ENCODE results near the gene REXO1.

The REXO1 gene

GRCh38 chr19:1847684-1848398 lies 442 bp downstream of the REXO1 start:
- no peak for DNase-seq

DNA sequence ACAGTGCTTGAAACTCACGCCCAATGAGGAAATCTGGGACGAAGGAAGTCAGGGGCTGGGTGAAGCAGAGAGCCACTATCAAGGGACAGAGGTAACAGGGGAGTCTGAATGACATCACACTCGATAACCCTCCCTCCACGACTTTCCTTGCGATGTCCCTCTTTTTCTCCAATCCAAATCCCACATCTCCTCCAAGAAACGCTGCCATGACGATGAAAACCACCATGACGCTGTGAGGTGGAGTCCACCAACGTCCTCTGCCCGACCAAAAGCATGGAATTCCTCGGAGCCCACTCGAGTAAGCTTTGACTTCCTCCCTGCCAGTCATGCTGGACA lies 967 bp downstream of the REXO1 start:
- DNase-seq: no peak

DNA sequence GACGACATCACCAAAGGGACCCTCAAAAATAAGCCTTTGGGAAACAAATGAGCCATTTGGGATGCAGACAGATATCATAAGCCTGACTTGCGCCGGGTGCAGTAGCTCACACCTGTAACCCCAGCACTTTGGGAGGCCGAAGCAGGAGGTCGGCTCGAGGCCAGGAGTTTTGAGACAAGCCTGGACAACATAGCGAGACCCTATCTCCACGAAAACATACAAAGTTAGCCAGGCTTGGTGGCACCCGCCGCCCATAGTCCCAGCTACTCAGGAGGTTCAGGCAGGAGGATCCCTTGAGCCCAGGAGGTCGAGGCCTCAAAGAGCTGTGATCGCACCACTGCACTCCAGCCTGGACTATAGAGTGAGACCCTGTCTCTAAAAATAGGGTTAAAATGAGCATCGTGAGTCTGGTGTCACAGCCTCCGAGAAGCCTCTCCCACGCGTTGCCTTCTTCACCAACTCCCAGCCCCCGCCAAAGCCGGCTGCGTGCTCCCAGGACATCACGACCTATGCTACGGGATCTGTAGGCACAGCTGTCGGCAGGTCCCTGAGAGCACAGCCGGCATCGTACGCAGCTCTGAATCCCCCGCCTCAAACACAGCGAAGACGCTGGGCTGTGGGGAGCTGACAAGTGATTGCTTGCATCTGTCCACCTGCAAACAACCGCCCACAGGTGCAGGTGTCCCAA lies 1.6 kb downstream of the REXO1 start:
- DNase-seq: no peak

DNA sequence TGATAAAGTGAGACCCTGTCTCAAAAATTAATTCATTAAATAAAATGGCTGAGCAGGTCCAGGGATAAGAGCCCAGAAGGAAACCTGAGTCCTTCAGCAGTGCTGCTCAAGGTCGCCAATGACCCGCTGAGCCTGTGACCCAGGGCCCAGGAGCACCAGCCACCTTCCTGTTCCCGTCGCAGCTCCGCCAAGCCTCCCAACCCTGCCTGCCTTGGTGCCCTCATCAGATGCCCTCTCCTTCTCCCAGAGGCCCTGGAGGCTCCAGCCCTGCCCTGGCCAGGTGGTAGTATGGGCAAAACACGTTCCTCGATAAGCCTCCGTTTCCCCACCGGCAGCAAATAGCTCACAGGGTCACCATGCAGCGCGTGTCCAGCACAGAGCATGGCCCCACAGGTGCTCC lies 2.6 kb downstream of the REXO1 start:
- no peak for DNase-seq

DNA sequence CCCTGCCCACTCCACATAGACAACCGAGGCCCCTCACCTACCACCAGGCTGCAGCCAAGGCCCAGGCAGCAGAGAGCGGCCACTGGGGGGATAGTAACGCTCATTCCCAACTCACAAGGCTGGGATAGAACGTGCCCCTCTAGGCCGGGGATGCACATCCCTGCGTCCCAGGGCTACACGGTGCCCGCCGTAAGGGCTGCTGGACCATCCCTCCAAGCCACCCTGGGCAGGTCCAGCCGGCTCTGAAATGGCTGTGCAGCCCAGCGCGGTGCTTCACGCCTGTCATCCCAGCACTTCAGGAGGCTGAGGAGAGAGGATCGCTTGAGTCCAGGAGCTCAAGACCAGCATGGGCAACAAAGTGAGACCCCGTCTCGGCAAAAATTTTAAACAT lies 3.2 kb downstream of the REXO1 start:
- no peak for DNase-seq

DNA sequence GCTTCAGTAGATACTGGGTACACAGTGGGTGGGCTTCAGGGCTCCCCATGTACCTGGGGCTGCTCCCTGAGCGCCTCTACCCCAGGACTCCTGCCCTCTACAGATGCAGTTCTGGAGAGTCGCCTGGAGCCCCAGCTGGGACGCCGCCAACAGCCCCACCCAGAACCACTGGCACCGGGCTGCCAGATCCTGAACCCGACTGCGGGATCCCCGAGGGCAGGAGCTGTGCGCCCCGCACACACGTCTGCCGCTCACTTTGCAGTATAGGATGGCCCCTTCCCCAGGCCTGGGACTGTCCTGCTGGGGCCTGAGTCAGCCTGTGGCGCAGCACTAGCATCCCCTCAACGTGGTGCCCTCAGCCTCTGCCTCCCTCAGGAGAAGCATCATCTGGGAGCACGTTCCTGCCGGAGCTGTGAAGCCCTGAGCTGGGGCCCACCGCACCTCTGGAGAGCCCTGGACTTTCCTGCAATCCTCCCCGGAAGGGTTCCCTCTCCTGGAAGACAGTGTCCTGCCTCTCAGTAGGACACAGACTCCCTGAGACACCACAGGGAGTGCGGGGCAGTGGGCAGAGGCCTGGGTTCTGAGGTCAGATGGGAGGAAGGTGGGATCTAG lies 3.7 kb downstream of the REXO1 start:
- no peak for DNase-seq

DNA sequence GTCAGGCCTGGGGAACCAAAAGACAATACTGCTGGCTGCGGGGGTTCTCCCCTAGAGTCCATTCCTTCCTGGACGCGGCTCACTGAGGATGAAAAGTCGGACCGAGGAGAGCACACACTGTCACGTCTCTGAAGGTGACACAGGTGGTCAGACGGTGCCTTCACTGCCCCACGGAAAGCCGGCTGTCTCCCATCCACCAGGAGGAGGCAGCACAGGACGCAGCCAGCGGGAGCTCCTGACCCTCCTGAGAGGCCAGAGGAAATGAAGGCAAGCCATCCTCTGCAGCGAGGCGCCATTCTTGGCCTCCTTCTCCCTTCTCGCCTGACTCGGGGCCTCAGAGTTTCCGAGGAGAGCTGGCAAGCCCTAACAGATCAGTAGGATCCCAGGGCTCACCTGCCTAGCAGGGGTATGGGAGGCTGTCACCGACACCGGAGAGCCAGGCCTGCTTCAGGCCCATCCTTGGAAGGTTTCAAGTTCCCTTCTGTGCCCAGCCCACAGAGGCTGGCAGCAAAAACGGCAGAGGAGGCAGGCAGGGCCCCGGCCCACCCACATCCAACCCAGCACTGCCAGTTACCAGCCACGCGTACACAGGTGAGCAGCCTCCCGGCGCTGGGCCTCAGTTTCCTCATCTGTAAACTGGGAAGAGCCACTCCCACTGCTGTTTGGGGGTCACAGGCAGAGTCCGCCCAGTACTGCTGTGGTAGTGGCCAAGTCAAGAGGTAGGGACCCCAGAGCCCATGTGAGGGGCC lies 4.5 kb downstream of the REXO1 start:
- DNase-seq: no peak

DNA sequence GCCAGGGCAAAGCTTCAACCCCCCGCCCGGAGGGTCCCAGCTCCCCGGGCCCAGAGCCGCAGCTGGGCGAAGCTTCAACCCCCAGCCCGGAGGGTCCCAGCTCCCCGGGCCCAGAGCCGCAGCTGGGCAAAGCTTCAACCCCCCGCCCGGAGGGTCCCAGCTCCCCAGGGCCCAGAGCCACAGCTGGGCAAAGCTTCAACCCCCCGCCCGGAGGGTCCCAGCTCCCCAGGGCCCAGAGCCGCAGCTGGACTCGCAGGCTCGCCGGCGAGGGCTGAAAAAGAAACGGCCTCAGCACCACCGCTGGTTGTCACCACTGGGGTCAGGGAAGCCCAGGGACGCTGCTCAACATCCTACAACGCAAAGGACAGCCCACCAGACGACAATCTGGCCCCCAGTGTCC lies 5.2 kb downstream of the REXO1 start:
- no peak for DNase-seq

DNA sequence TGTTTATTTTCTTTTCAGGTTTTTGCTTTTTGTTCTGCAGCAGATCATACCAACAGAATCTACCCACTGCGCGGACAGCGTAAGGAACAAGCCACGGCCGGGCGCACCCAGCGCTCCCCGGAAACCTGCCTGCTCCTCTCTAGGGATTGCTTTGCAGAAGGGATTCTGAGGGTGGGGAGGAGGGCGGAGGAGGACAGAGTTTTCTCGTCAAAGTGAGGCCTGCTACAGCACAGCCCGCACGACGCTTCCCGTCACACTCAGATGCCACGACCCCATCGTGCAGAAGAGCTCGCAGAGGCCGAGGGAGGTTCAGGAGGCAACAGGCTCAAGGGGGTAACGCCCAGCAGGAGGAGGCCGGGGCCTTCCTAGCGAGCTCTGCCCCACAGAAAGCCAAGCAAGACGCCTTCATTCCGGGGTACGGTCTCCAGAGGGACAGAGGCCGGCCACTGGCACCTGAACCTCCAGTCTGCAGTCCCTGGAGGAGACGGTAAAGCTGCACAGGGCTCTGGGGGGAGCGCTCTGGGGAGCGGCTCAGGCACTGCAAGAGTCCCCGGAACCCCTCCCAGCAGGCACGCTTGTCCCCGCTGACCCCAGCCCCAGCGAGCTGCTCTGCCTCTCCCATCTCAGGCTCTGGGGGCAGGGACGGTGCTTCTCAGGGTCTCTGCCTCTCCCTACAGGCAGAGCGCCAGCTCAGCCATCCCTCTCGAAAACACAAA lies 6.9 kb downstream of the REXO1 start:
- DNase-seq: no peak

GRCh38 chr19:1840541-1841115 lies 7.7 kb downstream of the REXO1 start:
- DNase-seq: no peak

DNA sequence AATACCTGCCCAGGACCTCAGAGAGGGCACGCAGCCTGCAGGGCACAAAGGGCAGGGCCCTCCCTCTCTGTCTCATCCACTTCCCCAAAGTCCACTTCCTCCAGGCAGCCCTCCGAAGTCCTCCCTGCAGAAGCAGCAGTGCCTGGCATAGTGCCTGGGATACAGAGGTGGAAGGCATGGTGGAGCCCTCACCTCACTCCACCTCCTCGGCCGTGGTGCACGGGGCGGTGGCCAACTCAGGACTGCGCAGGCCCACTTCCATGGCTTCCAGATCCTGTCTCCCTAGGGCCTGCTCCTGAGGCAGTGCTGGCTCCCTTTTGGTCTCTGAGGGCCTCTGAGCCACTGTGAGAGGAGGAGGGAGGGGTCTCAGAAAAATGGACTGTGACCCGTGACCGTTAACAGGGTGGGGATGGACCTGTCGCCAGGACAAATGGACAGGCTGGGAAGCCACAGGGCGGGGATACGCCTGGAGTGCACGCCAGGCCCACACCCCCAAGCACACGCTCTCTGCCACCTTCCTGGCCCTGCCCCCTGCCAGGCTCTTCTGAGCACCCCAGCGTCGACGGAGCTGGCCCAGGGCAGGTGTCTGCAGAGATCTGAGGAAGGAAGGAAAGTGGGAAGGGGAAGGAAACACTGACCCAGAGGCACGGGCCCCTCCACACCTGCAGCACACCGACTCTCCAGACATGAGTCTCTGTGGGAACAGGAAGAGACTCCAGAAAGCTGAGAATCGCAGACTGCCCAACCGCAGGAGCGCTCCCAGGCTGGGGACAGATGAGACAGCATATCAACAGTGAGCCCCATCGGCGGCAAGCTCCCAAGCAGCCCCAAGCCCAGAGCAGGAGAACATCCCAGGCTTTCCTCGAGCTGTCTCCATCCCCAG lies 8.4 kb downstream of the REXO1 start:
- no peak for DNase-seq

- DNase-seq: peak; percentile 27
Measured at GRCh38 chr19:1837625-1838105, 10.6 kb downstream of the REXO1 start.

GRCh38 chr19:1837222-1837565 lies 11.1 kb downstream of the REXO1 start:
- DNase-seq: no peak

GRCh38 chr19:1836458-1837221 lies 11.6 kb downstream of the REXO1 start:
- no peak for DNase-seq

GRCh38 chr19:1833540-1833939 lies 14.7 kb downstream of the REXO1 start:
- no peak for DNase-seq

GRCh38 chr19:1832046-1832663 lies 16.1 kb downstream of the REXO1 start:
- DNase-seq: no peak

DNA sequence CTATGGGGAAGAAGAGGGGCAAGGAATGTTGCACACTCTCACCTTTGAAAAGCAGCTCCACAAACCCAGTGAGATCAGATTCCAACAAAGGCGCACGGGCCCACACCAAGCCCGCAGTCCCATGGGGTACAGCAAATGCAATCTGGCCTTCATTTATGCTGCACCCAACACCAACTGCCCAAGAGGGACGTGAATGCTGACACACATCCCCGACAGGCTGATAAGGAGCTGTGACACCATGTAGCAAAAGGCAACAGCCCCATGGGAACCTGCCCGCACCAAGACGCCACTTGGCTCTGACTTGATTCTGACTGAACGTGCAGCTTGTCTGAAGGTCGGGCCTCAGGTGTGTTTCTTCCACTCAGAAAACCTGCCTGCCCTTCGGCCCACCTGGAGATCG lies 17.3 kb downstream of the REXO1 start:
- no peak for DNase-seq

DNA sequence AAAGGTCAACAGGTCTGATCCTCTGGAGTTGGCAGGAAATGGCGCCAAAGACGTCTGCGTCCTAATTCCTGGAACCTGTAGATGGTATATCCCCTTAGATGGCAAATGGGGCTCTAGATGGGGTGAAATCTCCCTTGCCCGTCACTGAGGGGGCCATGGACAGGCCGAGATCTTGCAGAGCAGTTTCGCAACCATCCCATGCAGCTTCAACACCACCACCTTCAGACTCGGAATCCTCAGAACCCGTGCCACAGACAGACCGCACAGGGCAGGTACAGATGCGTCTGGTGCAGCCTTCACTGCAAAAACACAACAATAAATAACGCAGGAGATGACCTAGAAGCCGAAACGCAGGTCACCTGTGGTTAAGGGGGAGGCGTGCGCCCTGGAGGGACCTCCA lies 17.7 kb downstream of the REXO1 start:
- no peak for DNase-seq

DNA sequence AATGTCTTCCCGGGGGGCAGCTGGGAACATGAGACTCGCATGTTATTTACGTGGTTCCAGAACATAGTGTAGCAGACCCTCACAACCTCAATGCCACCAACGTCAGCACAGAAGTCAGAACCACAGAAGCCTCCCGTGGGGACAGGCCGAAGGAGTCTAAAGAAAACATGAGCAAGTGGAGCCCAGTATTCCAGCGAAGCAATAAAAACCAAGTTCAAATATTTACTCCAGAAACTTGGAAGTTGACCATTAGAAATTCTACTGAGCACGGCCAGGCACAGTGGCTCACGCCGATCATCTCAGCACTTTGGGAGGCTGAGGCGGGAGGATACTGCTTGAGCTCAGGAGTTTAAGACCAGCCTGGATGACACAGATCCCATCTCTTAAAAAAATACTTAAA lies 18.3 kb downstream of the REXO1 start:
- no peak for DNase-seq

Measured in CD4-positive, alpha-beta T cell treated with Interleukin-4 for 4 hours (primary cell).